ENCODE results near the gene MPP4. TPM values are rescaled to one million over a fixed set of nuclear protein-coding genes. Genes with fewer than 3 reads are reported as not detected.

Gene MPP4
- total RNA-seq, 1 experiment from 2014 or later = 0.77 TPM

GRCh38 chr2:201656102-201656501 is 42.3 kb downstream of the MPP4 start:
- Histone ChIP-seq H3K9me3 (ENCODE audit: low read length) (no peaks in the 10 kb centered on the region), H3K4me1 (ENCODE audit: insufficient read depth, low read length) (no peaks in the 10 kb centered on the region; the same call in 1 of the 2 replicates), H3F3A (ENCODE audit: low read length, unreplicated experiment) (no peaks in the 10 kb centered on the region), H3K27me3 (ENCODE audit: low read length) (no peaks in the 10 kb centered on the region), H3K79me2 (ENCODE audit: low read length) (no peaks in the 10 kb centered on the region), H2AFZ (ENCODE audit: low read length) (no peak overlapping the region), H3K9ac (ENCODE audit: low read length) (no peak overlapping the region), H3K9me2 (replicated peaks; ENCODE audit: low read length) (no peaks in the 10 kb centered on the region), H3K27ac (ENCODE audit: low read length) (no peak overlapping the region), H4K20me1 (ENCODE audit: low read length) (no peaks in the 10 kb centered on the region), H3K4me3 (ENCODE audit: low read length) (no peak overlapping the region), H3K4me2 (ENCODE audit: low read length) (no peak overlapping the region), H3K36me3 (ENCODE audit: low read depth, low read length) (no peaks in the 10 kb centered on the region)
- ATAC-seq = no peak
- no TSS peak for BruUV-seq (replicated peaks)
- no peak for DNase-seq
- ChIA-PET POLR2A (ENCODE audit: unreplicated experiment) (no interaction called here), CTCF (no interaction called here)
- TF ChIP-seq EZH2 (IDR thresholded peaks at IDR 0.05; ENCODE audit: low read length, unreplicated experiment) (no peak), EZH2phosphoT487 (IDR thresholded peaks at IDR 0.05; ENCODE audit: borderline replicate concordance, low read length) (no peak), CTCF (conservative IDR thresholded peaks at IDR 0.05; ENCODE audit: low read depth, low read length) (no peak)
- intact Hi-C loops (cut with micrococcal nuclease) = no loop called here

GRCh38 chr2:201654616-201655384 is 43.6 kb downstream of the MPP4 start:
- Histone ChIP-seq H3K4me1 (ENCODE audit: insufficient read depth, low read length) (no peaks in the 10 kb centered on the region; the same call in 1 of the 2 replicates), H3K9ac (ENCODE audit: low read length) (no peak overlapping the region), H3K4me3 (ENCODE audit: low read length) (no peak overlapping the region), H3K27ac (ENCODE audit: low read length) (no peak overlapping the region), H3K79me2 (ENCODE audit: low read length) (no peaks in the 10 kb centered on the region), H3K36me3 (ENCODE audit: low read depth, low read length) (no peaks in the 10 kb centered on the region), H3K4me2 (ENCODE audit: low read length) (no peak overlapping the region), H3K27me3 (ENCODE audit: low read length) (no peaks in the 10 kb centered on the region), H2AFZ (ENCODE audit: low read length) (no peak overlapping the region), H3K9me2 (replicated peaks; ENCODE audit: low read length) (no peaks in the 10 kb centered on the region), H4K20me1 (ENCODE audit: low read length) (no peaks in the 10 kb centered on the region), H3F3A (ENCODE audit: low read length, unreplicated experiment) (no peaks in the 10 kb centered on the region), H3K9me3 (ENCODE audit: low read length) (no peaks in the 10 kb centered on the region)
- no peak for ATAC-seq
- intact Hi-C loops (cut with micrococcal nuclease) = no loop called here
- POLR2A ChIA-PET (ENCODE audit: unreplicated experiment) = no interaction called here
- TF ChIP-seq EZH2 (IDR thresholded peaks at IDR 0.05; ENCODE audit: low read length, unreplicated experiment) (no peak), EZH2phosphoT487 (IDR thresholded peaks at IDR 0.05; ENCODE audit: borderline replicate concordance, low read length) (no peak), CTCF (conservative IDR thresholded peaks at IDR 0.05; ENCODE audit: low read depth, low read length) (no peak)
- CTCF ChIA-PET = no interaction called here
- BruUV-seq (replicated peaks) = no TSS peak
- no peak for DNase-seq

GRCh38 chr2:201653221-201653620 is 45.2 kb downstream of the MPP4 start:
- TF ChIP-seq CTCF (conservative IDR thresholded peaks at IDR 0.05; ENCODE audit: low read depth, low read length) = no peak
- POLR2A ChIA-PET (ENCODE audit: unreplicated experiment) = no interaction called here
- no peak overlapping the region for H3K4me2 ChIP-seq (ENCODE audit: low read length)
- H3K36me3 ChIP-seq (ENCODE audit: low read depth, low read length) = no peaks in the 10 kb centered on the region
- H3K9me2 ChIP-seq (replicated peaks; ENCODE audit: low read length) = no peaks in the 10 kb centered on the region
- intact Hi-C loops (cut with micrococcal nuclease) = no loop called here
- no peak overlapping the region for H3K9ac ChIP-seq (ENCODE audit: low read length)
- CTCF ChIA-PET = no interaction called here
- ATAC-seq = no peak
- H2AFZ ChIP-seq (ENCODE audit: low read length) = no peak overlapping the region
- no peak overlapping the region for H3K27ac ChIP-seq (ENCODE audit: low read length)
- H3K27me3 ChIP-seq (ENCODE audit: low read length) = no peaks in the 10 kb centered on the region
- no peaks in the 10 kb centered on the region; the same call in 1 of the 2 replicates for H3K4me1 ChIP-seq (ENCODE audit: insufficient read depth, low read length)
- no peaks in the 10 kb centered on the region for H3K79me2 ChIP-seq (ENCODE audit: low read length)
- no peaks in the 10 kb centered on the region for H3F3A ChIP-seq (ENCODE audit: low read length, unreplicated experiment)
- no peaks in the 10 kb centered on the region for H3K9me3 ChIP-seq (ENCODE audit: low read length)
- no TSS peak for BruUV-seq (replicated peaks)
- no peak overlapping the region for H3K4me3 ChIP-seq (ENCODE audit: low read length)
- DNase-seq = no peak
- no peaks in the 10 kb centered on the region for H4K20me1 ChIP-seq (ENCODE audit: low read length)

All from PC-3 (cell line).